ENCODE results near the gene MDH2. TPM values are rescaled to one million over a fixed set of nuclear protein-coding genes. Genes with fewer than 3 reads are reported as not detected.
"Not testable (repeated sequence)": the region's sequence is repeated elsewhere in the genome, so short reads cannot be mapped to it uniquely, and the experiment has no call there.

The MDH2 gene
- total and polyA plus RNA-seq, 2 experiments from 2014 or later, result 150 to 180 TPM

DNA sequence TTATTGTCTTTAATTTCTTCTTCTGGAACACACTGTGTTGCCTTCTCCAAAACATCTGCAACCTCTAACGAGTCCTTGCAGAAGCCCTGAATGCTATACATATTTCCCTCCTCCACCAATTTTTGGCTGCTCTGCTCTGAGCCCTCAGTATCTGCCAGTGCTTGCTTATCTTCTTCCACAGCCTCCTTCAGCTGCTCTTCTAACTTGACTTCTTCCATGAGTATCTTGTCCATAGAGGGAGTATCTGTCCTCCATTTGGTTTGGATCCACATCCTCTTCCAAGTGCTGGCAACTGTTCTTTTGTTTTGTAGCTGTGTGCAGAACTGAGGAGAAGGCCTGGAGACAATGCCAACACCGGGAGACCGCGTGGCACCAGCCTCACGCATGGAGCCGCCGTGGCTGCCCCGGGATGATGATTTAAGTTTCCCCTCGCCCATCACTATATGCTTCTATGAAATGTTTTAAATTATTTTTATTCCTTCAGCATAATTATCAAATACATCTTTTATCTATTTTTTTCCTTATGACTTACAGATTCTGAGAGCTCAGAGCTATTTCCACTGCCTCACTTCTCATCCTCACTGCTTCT, 65.2 kb downstream of the MDH2 start:
- not testable (repeated sequence) for H3K36me3 ChIP-seq (ENCODE audit: insufficient read depth); DNase-seq (ENCODE audit: low spot score); H3K4me1 ChIP-seq (ENCODE audit: insufficient read depth); H3K9me3 Mint-ChIP-seq; H4K20me1 ChIP-seq (replicated peaks; ENCODE audit: insufficient read depth); H3K9me2 ChIP-seq (ENCODE audit: insufficient read depth); H3K27ac Mint-ChIP-seq; H3K27me3 ChIP-seq (ENCODE audit: insufficient read depth); H3K27me3 Mint-ChIP-seq (ENCODE audit: insufficient read depth, low read depth, poor library complexity); H3K4me3 ChIP-seq; H3K79me2 ChIP-seq (replicated peaks; ENCODE audit: insufficient read depth); ATAC-seq; H3K4me2 ChIP-seq; H3F3A ChIP-seq (replicated peaks; ENCODE audit: low read depth); H3K27ac ChIP-seq (ENCODE audit: low read depth); H3K4me1 Mint-ChIP-seq; H2AFZ ChIP-seq; H3K36me3 Mint-ChIP-seq (ENCODE audit: low read depth); H3K4me3 Mint-ChIP-seq

- H3K4me2 ChIP-seq; H3K4me3 ChIP-seq; H3F3A ChIP-seq (replicated peaks; ENCODE audit: low read depth); H4K20me1 ChIP-seq (replicated peaks; ENCODE audit: insufficient read depth); H3K27me3 ChIP-seq (ENCODE audit: insufficient read depth); H3K36me3 Mint-ChIP-seq (ENCODE audit: low read depth); H3K27ac Mint-ChIP-seq; H3K9me2 ChIP-seq (ENCODE audit: insufficient read depth); H3K4me3 Mint-ChIP-seq; ATAC-seq; H3K27ac ChIP-seq (ENCODE audit: low read depth); DNase-seq (ENCODE audit: low spot score); H3K9me3 Mint-ChIP-seq; H3K4me1 Mint-ChIP-seq; H3K79me2 ChIP-seq (replicated peaks; ENCODE audit: insufficient read depth); H3K36me3 ChIP-seq (ENCODE audit: insufficient read depth); H2AFZ ChIP-seq; H3K27me3 Mint-ChIP-seq (ENCODE audit: insufficient read depth, low read depth, poor library complexity); H3K4me1 ChIP-seq (ENCODE audit: insufficient read depth): not testable (repeated sequence)
Measured at GRCh38 chr7:76114742-76115141, 66.8 kb downstream of the MDH2 start.

Small RNAs within 50 kb of the gene (small RNA-seq; reads per million reads assigned to genes)
- not detected for gene RNU6-863P (ENCODE audit: low replicate concordance)

Other genes with a start within 250 kb of the MDH2 start
- not detected in 2 replicates for gene CCL24, start 234.3 kb upstream of the MDH2 start, total RNA-seq (2014; rRNA removed; shearing (Covaris generic))
- gene CCL24, start 234.3 kb upstream of the MDH2 start, polyA plus RNA-seq (2016; fragmentation: Nextera tagmentation; extraction: Ambion mirVana), result not detected in 2 replicates
- 24.2 and 25.7 TPM in 2 replicates for gene RHBDD2, start 169.1 kb upstream of the MDH2 start, total RNA-seq (2014; rRNA removed; shearing (Covaris generic))
- gene RHBDD2, start 169.1 kb upstream of the MDH2 start, polyA plus RNA-seq (2016; fragmentation: Nextera tagmentation; extraction: Ambion mirVana), result 21.4 and 23.1 TPM in 2 replicates
- 126 and 164 TPM in 2 replicates for gene POR, start 133.0 kb upstream of the MDH2 start, total RNA-seq (2014; rRNA removed; shearing (Covaris generic))
- 126 and 137 TPM in 2 replicates for gene POR, start 133.0 kb upstream of the MDH2 start, polyA plus RNA-seq (2016; fragmentation: Nextera tagmentation; extraction: Ambion mirVana)
- gene TMEM120A, start 53.5 kb upstream of the MDH2 start, total RNA-seq (2014; rRNA removed; shearing (Covaris generic)), result 12.7 TPM in 2 replicates
- gene TMEM120A, start 53.5 kb upstream of the MDH2 start, polyA plus RNA-seq (2016; fragmentation: Nextera tagmentation; extraction: Ambion mirVana), result 22.3 and 27.1 TPM in 2 replicates
- 28.0 and 47.5 TPM in 2 replicates for gene STYXL1, start 106 bp upstream of the MDH2 start, total RNA-seq (2014; rRNA removed; shearing (Covaris generic))
- gene STYXL1, start 106 bp upstream of the MDH2 start, polyA plus RNA-seq (2016; fragmentation: Nextera tagmentation; extraction: Ambion mirVana), result 38.3 and 39.2 TPM in 2 replicates
- 9.2 and 13.8 TPM in 2 replicates for gene SRRM3, start 153.8 kb downstream of the MDH2 start, total RNA-seq (2014; rRNA removed; shearing (Covaris generic))
- gene SRRM3, start 153.8 kb downstream of the MDH2 start, polyA plus RNA-seq (2016; fragmentation: Nextera tagmentation; extraction: Ambion mirVana), result 8.2 and 8.6 TPM in 2 replicates